HG03159 (cell line): ENCODE measurements around the gene PLB1.

Source experiments
- ATAC-seq: cut with Tn5 transposase; IDR thresholded peaks from one replicate; pipeline ENCODE4 v1.9.1; 2021; ENCODE audit warnings: mild to moderate bottlenecking, moderate library complexity; ENCODE audit not compliant: unreplicated experiment

PLB1 gene

DNA sequence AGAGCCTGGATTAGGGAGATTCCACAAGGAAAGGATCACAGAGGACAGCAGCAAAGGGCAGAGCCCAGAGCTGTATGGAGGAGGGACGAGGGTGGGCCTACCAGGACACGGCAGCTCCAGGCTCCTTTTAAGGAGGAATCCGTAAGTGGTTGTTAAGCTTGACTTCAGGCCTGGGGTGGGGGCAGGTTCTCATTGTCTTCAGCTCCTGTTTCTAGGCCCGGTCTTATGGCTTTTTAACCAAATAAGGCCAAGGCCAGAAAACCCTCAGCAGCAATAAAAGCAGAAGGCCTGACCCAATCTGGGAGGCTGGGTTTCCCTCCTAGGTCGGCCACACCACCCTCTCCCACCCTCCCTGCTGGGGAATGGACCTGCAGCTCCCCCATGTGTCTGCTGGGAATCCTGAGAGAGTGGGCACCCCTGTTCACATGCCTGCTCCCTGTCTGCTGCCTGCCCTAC, 111.2 kb downstream of the PLB1 start:
- ATAC-seq: no peak

DNA sequence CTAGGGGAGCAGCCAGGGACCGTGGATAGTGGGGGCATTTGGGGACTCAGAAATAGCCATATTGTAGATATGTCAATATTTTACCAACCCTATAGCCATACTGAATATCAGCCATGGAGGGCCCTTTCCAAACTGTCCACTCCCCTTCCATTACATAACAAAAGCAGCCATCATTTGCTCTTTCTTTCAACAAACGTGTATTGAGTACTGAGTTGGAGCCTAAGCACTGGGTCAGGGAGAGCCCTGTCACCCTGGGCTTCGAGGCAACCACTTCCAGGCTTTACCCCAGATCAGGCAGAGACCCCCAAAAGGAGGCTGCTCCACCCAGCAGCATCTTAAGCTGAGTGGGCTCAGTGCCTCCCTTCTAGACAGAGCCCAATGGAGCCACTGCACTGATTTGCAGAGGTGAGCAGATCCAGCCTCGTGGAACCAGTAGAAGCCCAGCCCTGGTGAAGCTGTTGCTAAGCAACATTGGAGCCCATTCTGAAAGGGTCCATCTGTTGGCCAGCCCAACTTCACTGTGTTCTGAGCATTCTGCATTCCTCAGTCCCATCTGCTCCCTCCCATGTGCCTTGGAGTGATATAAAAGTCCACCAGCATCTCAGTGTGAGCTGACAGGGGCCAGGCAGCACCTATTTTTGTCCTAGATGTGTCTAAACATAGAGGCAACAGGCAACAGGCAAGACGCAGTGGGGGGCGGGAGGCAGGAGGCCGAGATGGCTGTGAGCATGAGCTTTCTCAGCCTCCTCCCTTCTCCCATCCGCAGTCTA, 112.1 kb downstream of the PLB1 start:
- ATAC-seq: no peak

DNA sequence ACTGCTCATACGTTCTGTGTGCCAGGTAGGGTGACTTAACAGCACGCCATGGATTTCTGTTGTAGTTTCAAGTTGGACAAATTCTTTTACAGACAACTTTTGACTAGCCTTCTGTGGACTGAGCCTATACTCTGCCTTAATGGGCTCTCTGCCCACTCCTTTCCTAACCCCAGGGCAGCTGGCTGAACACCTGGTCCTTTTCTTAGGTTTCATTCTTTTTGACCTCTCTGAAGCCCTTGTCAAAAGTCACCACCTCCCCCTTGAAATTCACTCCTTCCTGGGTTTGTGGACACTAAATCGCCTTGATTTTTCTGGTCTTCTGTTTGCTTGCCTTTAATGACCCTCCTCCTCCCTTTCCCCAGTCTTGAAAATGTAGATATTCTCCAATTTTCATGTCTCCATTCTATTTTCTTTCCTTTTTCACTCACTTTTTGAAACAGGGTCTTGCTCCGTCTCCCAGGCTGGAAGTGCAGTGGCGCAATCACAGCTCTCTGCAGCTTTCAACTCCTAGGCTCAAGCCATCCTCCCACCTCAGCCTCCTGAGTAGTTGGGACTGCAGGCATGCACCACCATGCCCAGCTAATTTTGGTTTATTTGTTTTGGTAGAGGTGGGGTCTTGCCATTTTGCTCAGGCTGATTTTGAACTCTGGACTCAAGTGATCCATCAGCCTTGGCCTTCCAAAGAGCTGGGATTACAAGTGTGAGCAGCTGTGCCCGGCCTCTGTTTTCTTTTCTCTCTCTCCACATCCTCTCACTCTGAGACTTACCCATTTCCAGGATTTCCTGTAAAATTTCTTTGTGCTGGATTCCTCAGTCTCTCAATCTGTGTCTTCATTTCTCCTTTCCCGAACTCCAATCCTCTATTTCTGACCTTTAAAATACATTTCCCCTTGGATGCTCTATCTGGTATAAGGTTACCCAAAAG, 112.9 kb downstream of the PLB1 start:
- no peak for ATAC-seq

DNA sequence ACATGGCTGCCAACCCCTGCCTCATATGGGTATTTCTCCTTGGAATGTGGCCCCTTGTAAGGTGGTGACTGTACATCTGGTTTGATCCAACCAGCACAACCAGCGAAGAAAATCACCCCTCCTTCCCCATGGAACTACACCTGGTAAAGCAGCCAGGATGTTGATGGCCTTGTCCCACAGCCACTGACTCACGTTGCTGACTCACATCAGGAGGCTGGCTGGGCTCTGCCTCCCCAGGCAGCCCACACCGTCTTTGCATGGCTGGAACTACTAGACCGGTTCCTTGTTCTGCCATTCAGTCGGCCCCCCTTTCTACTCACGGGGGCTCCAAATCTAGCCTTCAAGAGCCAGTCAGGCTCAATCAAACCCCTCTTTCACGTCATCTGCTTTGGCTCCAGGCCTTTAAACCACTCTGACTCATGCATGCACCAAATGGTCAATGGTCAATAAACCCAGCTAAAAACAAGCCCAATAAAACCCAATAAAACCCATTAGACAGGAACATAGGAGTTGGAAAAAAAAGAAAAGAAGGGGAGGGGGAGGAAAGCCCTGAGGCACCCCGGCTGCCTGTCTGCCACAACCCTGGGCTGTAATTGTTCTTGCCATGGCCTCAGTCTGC, 114.8 kb downstream of the PLB1 start:
- ATAC-seq: no peak

DNA sequence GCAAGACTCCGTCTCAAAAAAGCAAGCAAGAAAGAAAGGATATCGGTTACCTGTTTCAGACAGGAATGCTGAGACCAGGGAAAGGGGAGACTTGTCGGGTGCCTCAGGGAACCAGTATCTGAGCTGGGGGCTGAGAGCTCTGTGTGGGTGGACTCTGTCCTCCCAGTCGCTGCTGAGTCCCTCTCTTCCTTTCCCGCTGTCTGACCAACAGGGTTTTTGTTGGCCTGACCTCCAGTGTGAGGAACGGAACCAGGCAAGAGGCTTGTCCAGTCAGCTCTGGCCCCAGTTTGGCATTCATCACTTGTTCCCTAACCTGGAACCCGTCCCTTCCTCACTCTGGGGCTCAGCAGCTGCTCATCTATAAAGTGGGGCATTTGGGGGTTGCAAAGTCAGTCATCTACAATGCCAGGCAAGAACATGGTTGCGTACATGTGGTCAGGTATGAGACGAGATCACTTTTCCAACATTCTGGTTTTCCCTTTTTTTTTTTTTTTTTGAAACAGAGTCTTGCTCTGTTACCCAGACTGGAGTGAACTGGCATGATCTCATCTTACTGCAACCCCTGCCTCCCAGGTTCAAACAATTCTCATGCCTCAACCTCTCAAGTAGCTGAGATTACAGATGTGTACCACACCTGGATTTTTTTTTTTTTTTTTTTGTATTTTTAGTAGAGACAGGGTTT, 116.4 kb downstream of the PLB1 start:
- ATAC-seq: no peak

DNA sequence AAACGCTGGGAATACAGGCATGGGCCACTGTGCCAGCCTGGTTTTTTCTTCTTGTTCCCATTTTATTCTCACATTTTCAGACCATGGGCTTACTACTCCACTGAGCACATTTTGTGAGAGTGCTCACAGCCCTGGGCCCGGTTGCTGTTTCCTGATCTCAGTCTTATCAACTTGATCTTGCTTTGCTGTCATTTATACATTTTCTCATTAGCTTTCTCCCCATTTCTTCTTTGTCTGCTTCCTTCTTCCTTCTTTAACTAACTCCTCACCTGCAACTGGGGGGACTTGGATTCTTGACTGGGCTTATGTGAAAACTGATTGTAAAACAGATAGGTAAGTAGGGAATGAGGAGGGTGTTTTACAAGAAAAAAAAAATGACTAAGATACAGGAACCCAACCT, 117.3 kb downstream of the PLB1 start:
- ATAC-seq: no peak

DNA sequence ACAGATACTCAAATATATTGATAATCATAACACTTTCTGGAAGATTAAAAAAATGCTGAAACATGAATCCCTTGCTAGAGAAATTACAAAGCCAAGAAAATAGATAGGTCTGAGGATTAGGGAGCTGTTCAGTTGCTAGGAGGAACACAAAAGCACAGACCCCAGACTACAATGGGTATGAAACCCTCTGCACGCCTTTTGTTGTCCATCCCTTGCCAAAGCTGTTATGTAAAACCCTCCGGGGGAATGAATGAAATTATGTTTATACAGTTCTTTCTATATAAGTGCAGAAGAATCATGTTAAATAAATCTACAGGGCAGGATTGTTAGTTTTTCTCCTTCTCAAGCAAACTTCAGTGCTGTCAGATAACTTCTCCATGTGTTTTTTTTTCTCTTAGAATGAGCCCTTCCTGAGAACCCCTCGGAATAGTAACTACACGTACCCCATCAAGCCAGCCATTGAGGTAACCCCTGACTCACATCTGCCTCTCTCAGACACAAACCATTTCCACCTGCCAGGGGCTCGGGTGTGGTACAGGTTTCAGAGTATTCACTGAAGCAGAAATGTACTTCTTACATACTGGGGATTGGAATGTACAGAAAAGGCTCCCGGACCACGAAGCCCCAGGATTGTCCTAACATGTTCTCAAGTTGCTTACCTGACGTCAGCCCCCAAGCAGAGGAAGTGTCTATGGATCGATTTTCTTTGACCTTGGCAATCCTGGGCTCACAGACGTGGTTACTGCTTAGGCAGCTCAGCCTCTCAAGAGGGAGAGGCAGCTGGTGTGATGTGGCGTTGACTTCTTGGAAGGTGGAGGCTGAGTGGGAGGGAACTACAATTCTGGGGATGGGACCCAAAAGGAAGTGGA, 118.0 kb downstream of the PLB1 start:
- no peak for ATAC-seq

DNA sequence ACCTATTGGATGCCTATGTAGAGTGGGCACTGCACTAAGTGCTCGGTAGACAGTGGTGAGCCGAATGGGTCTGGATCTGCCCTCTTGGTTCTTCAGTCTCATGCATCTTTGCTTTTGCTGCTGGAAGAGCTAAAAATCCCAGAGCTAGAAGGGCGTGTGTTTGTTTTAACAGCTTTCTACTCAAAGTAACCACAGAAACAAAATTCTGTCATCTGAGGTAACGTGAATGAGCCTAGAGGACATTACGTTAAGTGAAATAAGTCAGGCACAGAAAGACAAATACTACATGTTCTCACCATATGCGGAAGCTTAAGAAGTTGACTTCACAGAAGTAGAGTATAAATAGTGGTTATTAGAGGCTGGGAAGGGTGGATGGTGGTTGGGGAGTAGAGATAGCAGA, 119.8 kb downstream of the PLB1 start:
- no peak for ATAC-seq

DNA sequence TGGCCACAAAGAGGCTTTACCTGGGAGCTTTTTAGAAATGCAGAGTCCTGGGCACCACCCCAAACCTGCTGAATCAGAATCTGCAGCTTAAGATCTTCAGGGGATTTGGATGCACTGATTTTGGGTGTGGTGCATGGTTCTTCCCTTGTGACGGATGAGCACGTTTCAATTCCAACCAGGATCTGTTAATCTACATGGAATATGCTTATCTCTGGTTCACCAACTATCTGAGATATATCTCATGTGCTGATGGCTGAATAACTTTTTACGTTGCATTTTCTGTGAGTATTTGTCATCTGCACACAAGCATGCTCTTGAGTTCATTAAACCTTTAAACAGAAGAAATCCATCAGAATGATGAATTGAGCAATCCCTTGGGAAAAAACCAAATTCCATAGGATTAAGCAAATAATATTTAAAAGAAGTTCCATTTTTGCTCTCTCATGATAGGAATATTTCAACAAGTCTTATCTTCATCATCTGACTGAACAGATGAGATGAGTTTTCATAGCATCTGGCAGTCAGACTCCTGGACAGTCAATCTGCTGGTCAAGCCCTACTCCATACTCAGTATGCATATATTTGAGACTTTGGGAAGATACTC, 120.6 kb downstream of the PLB1 start:
- no peak for ATAC-seq

DNA sequence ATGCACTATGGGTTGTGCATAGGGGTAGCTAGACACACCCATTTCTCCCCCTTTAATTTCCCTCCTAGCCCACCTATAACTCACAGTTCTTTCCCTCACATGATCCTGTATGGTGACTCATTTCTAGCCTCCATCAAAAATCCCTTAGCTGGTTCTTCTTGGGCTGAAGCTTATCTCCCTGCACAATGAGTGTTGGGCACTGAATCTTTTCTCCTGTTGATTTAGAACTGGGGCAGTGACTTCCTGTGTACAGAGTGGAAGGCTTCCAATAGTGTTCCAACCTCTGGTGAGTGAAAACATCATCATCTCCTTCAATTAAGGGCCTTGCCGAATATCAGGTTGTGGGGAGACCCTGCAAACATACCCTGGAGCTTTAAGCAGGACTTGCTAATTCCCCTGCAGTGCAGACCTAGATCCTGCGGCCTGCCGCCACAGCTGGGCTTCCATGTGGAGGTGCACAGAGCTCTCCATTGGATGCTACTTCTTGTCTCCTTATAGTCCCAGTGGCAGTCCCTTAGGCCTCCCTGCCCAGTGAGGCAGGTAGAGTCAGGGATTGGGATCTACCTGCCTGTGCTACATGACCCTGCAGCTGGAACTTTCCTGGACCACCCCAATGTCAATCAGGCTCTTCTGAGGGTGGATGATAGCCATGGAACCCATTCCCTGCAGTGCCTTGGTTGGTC, 121.8 kb downstream of the PLB1 start:
- no peak for ATAC-seq

DNA sequence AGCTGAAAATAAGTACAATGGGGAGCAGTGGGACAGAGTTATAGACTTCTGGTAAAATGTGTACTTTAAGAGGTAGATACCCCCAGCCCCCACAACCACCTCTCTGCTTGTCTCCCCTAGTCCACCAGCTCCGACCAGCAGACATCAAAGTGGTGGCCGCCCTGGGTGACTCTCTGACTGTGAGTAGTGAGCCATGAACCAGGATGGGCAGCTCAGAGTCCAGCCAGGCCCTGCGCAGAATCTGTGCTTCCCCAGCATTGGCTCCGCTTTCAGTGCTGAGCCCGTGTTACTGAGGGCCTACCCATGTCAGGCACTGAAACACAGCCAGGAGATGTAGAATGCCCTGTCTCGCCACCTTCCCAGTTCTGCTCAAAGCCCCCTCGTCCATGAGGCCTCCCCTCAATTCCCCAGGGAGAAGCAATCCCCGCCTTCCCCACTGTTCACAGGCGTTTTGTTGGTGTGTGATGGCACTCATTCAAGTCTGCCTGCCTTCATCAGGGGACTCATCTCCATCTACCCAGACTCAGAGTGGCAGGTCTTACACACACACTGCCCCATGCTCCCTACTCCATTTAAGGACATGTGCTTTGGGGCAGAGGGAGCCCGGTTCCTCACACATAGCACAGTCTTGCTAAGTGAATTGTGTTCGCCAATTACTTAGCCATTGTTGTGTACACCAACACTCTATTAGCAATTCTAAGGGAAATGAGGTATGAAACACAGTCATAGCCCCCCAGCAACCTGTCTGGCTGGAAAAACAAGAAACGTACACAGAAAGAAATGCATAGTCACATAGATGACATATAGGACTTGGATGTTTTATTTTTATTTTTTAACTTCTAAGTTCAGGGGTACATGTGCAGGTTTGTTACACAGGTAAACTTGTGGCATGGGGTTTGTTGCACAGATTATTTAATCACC, 122.6 kb downstream of the PLB1 start:
- no peak for ATAC-seq

DNA sequence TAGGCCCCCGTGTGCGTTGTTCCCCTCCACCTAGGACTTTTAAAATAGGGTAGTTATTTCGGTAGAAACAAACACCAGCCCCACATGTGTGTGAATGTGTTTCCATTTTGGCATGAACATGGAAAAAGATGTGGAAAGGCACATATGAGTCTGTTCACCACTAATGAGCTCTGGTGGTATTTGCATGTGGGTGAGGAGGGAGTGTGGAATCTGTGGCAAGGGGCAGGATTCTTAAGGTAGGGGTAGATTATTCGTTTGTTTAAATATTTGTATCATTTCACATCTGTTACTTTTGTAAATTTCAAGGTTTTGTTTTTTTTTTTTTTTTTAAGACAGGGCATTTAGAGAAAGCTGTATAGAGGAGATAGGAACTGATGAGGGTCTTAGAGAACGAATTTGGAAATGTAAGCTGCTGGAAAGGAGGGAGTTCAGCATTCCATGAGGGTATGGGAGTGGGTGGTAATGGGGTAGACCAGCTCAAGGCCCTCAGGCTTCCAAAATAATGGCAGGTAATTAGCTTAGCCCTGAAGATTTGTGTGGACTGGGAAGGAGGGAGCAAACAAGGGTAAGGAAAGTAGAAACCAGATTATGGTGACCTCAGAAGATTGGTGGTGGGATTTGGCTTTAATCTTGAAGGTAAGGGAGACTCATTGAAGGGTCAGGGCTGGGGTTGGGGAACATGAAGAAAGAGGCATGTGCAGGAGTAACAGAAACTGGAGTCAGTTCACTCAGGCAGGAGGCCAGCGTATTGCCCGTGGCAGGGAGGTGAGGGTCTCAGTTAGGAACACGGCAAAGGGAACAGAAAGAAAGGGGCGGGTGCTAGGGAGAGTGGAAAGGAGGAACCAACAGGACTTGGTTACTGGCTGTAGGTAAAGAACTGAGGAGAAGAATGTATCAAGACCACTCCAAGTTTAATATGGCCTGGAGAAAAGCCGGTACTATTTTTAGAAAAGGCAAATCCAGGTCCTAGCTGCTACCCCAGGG, 123.6 kb downstream of the PLB1 start:
- ATAC-seq: no peak

DNA sequence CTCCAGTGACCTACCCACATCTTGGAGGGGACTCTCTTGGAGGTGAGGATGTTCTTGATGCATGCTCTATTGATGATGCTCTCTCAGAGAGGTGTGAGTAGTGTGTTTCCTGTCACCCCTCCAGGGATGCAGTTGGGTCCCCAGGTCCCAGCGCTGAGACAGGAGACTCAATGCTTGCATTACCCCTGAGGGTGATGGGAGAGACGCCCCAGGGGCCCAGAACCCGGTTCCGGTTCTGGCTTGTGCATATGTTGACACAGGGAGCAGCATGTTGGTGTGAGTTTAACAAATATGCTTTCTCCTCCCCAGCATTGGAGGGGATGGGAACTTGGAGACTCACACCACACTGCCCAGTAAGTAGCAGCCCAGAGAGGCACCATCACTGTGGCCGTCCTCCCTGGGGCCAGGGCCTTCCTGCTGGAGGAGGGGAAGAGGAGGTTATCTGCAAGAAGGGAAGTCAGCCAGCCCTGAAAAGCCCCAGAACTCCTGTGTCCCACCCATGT, 124.5 kb downstream of the PLB1 start:
- ATAC-seq: no peak

DNA sequence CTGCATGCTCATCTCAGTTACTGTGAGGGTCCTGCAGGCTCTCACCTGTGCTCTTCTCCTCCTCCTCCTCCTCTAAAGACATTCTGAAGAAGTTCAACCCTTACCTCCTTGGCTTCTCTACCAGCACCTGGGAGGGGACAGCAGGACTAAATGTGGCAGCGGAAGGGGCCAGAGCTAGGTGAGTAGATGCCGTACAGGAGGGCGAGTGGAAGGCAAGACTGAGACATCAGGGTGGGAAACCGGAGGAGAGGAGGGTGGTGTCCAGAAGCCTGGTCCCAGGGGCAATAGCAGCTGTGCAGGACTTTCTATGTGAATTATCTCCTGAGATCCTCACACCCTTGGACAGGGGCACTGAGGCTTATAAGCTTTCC, 124.9 kb downstream of the PLB1 start:
- ATAC-seq: no peak

DNA sequence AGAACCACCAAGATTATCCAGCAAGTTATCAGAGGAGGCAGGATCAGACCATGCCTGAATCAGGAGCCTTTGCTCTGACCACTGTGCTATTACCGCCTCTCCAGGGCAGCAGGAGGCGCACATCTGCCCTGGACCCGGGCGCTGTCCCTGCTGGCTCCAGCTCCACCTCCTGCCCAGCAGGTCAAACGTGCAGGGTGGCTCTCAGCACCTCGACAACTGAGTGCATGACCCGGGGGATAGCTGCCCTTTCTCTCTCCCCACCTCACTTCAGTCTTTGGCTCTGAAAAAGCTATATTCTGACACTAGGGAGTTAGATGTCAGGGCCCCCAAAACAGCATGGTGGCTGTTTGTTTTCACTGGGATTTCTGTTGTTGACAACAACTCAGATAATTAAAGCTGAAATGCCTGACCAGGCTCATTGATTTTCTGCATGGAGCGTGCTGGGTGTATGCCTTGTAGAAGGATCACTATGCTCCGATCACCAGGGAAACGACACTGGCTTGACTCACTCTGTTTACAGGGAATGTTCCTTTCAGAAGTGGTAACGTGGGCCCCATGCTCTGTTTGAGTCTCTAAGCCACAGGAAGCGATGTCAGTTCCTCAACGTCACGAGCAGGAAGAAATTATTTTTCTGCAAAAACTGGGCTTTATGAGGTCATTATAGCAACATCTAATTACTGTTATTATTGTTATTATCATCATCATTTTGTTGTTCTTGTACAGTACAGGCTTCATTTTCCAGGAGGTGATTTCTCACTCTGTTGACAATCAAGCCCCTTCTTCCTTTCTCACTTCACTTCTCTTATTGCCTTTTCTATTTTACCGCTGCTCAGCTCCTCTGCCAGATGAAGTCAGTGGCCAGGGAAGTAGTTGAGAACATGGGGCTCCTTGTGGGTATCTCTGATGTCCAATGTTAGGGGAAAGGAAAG, 125.6 kb downstream of the PLB1 start:
- ATAC-seq: no peak

DNA sequence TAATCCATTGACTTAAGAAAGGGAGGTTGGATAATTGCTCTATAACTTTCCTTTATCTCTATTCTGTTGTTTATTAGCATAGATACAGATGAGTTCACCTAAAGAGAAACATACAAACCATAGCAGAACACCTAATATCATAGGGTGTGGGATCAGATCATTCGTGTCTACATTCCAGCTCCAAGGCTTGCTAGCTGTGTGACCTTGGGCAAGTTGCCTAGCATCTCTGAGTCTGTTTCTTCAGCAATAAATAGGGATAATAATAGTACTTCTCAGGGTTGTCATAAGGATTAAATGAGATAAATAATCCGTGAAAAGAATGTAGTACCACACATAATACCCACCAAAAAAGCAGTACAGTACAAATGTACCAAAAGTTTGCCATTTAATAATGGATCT, 126.2 kb downstream of the PLB1 start:
- no peak for ATAC-seq
